DOHH2 (cell line): ENCODE results near the gene FBLN1.

ENCODE experiments used
- CTCF ChIP-seq: fragments of 200-600 bp; sonication (generic); IDR thresholded peaks from one replicate; pipeline ENCODE4 v1.5.1; 2014; ENCODE audit warnings: antibody characterized with exemption, mild to moderate bottlenecking, low read depth, low read length; ENCODE audit not compliant: poor library complexity, severe bottlenecking
- EZH2phosphoT487 ChIP-seq: fragments of 200-600 bp; sonication (generic); IDR thresholded peaks from 2 replicates; pipeline ENCODE4 v1.6.1; 2017; ENCODE audit warnings: borderline replicate concordance, mild to moderate bottlenecking, antibody characterized with exemption, low read length, moderate library complexity, mixed read lengths

- TF ChIP-seq CTCF, result no peak
- no peak for TF ChIP-seq EZH2phosphoT487
Measured at GRCh38 chr22:45584121-45584570, 81.5 kb downstream of the FBLN1 start.
